CD4-positive, CD25-positive, alpha-beta regulatory T cell (primary cell): ENCODE data around the gene SETD7. TPM values are rescaled to one million over a fixed set of nuclear protein-coding genes. Genes with fewer than 3 reads are reported as not detected.

Experiments used
- ATAC-seq, 2 donors: fragments of 150-1000 bp; cut with Tn5 transposase; one replicate each; pipeline ENCODE4 v1.10.0; 2021; ENCODE audit warnings: low read depth in 2 of 2, moderate number of reproducible peaks in 2 of 2, moderate library complexity in 1 of 2
- DNase-seq, 3 donors: peaks; one replicate each; pipeline versions ENCODE4 v3.0.0 to v3.0.0-alpha.2; 2012 to 2022; ENCODE audit warnings: mixed read lengths in 1 of 3
- H3K27ac ChIP-seq: one replicate; pipeline ENCODE4 v1.7.0; 2013; ENCODE audit warnings: mild to moderate bottlenecking, low read length; ENCODE audit not compliant: insufficient read depth, poor library complexity, severe bottlenecking
- H3K27me3 ChIP-seq: one replicate; pipeline ENCODE4 v1.7.0; 2013; ENCODE audit warnings: low read length; ENCODE audit not compliant: control insufficient read depth, insufficient read depth
- H3K36me3 ChIP-seq: one replicate; pipeline ENCODE4 v1.7.0; 2013; ENCODE audit warnings: mild to moderate bottlenecking, low read length, moderate library complexity; ENCODE audit not compliant: control insufficient read depth, insufficient read depth
- H3K4me1 ChIP-seq: 2 replicates; pipeline ENCODE4 v1.7.0; 2013; ENCODE audit warnings: mild to moderate bottlenecking, low read length; ENCODE audit not compliant: insufficient read depth, control insufficient read depth, poor library complexity, severe bottlenecking
- H3K4me3 ChIP-seq: one replicate; pipeline ENCODE4 v1.7.0; 2013; ENCODE audit warnings: low read depth, mild to moderate bottlenecking, low read length, moderate library complexity
- H3K9me3 ChIP-seq, 2 experiments: 1 replicate in 1 of 2; 2 replicates in 1 of 2; pipeline ENCODE4 v1.7.0; 2013; ENCODE audit warnings: low read length in 2 of 2, mild to moderate bottlenecking in 1 of 2, moderate library complexity in 1 of 2; ENCODE audit not compliant: control insufficient read depth in 2 of 2
- H3K27ac Mint-ChIP-seq, 3 donors: one replicate each; pipeline ENCODE4 v1.8.0; 2020 to 2022; ENCODE audit warnings: mild to moderate bottlenecking in 3 of 3, mixed read lengths in 3 of 3, moderate library complexity in 2 of 3
- H3K27me3 Mint-ChIP-seq: one replicate; pipeline ENCODE4 v1.8.0; 2022; ENCODE audit warnings: mild to moderate bottlenecking, mixed read lengths
- H3K36me3 Mint-ChIP-seq: one replicate; pipeline ENCODE4 v1.8.0; 2020; ENCODE audit warnings: mixed read lengths
- H3K4me1 Mint-ChIP-seq, 4 donors: one replicate each; pipeline ENCODE4 v1.8.0; 2020 to 2022; ENCODE audit warnings: mixed read lengths in 4 of 4, mild to moderate bottlenecking in 1 of 4
- H3K4me3 Mint-ChIP-seq, 4 donors: one replicate each; pipeline ENCODE4 v1.8.0; 2020 to 2022; ENCODE audit warnings: mild to moderate bottlenecking in 4 of 4, mixed read lengths in 4 of 4, moderate library complexity in 3 of 4
- H3K9me3 Mint-ChIP-seq, 7 donors: one replicate each; pipeline ENCODE4 v1.8.0; 2020 to 2022; ENCODE audit warnings: mixed read lengths in 7 of 7, mild to moderate bottlenecking in 3 of 7, moderate library complexity in 2 of 7
- polyA plus RNA-seq, 4 donors: library from polyadenylated mRNA; unstranded; fragments of 300-500 nt; fragmentation: Illumina TruSeq; gene quantifications; one replicate each; pipeline ENCODE4 v1.2.3, GENCODE V29; 2021
- total RNA-seq: library from RNA; stranded (reverse); gene quantifications from one replicate; pipeline ENCODE4 v1.2.3, GENCODE V29; 2022

The SETD7 gene
- total and polyA plus RNA-seq, 5 donors from 2014 or later: 8.9 to 50.8 (median 10.7) TPM

GRCh38 chr4:139584784-139585183 lies 28.8 kb upstream of the SETD7 start:
- Mint-ChIP-seq H3K36me3 (no peaks in the 10 kb centered on the region), H3K9me3 (peaks cover 0 to 5% (median 0%) of the 10 kb centered on the region in 7 donors), H3K27me3 (peaks cover 15% of the 10 kb centered on the region), H3K4me1 (peaks cover 0 to 2% (median 0%) of the 10 kb centered on the region in 4 donors), H3K4me3 (no peak overlapping the region), H3K27ac (no peak overlapping the region)
- Histone ChIP-seq H3K27ac (no peak overlapping the region), H3K4me1 (no peaks in the 10 kb centered on the region), H3K27me3 (no peaks in the 10 kb centered on the region), H3K9me3 (no peaks in the 10 kb centered on the region), H3K36me3 (no peaks in the 10 kb centered on the region), H3K4me3 (no peak overlapping the region)
- no peak for ATAC-seq
- no peak for DNase-seq

GRCh38 chr4:139584013-139584412 lies 28.0 kb upstream of the SETD7 start:
- peaks cover 0 to 2% (median 0%) of the 10 kb centered on the region in 4 donors for H3K4me1 Mint-ChIP-seq

GRCh38 chr4:139582044-139582443 lies 26.0 kb upstream of the SETD7 start:
- Histone ChIP-seq H3K27me3 (no peaks in the 10 kb centered on the region), H3K4me3 (no peak overlapping the region), H3K27ac (no peak overlapping the region), H3K36me3 (no peaks in the 10 kb centered on the region), H3K9me3 (no peaks in the 10 kb centered on the region), H3K4me1 (no peaks in the 10 kb centered on the region)
- H3K9me3 Mint-ChIP-seq: peaks cover 0 to 5% (median 0%) of the 10 kb centered on the region in 7 donors
- no peak for DNase-seq
- no peaks in the 10 kb centered on the region for H3K4me1 Mint-ChIP-seq
- H3K27ac Mint-ChIP-seq: no peak overlapping the region
- no peak overlapping the region for H3K4me3 Mint-ChIP-seq
- no peak for ATAC-seq
- H3K36me3 Mint-ChIP-seq: no peaks in the 10 kb centered on the region
- H3K27me3 Mint-ChIP-seq: peaks cover 22% of the 10 kb centered on the region

More at GRCh38 chr4:139584013-139584412, 28.0 kb upstream of the SETD7 start:
- Histone ChIP-seq H3K27me3 (no peaks in the 10 kb centered on the region), H3K27ac (no peak overlapping the region), H3K4me3 (no peak overlapping the region), H3K36me3 (no peaks in the 10 kb centered on the region), H3K4me1 (no peaks in the 10 kb centered on the region), H3K9me3 (no peaks in the 10 kb centered on the region)
- Mint-ChIP-seq H3K27ac (no peak overlapping the region), H3K27me3 (peaks cover 17% of the 10 kb centered on the region), H3K9me3 (peaks cover 0 to 5% (median 0%) of the 10 kb centered on the region in 7 donors), H3K4me3 (no peak overlapping the region), H3K36me3 (no peaks in the 10 kb centered on the region)
- no peak for DNase-seq
- no peak for ATAC-seq

- Mint-ChIP-seq H3K27me3 (peaks cover 20% of the 10 kb centered on the region), H3K4me1 (no peaks in the 10 kb centered on the region), H3K36me3 (no peaks in the 10 kb centered on the region), H3K27ac (no peak overlapping the region), H3K9me3 (peaks cover 0 to 5% (median 0%) of the 10 kb centered on the region in 7 donors), H3K4me3 (no peak overlapping the region)
- ATAC-seq (no peak), DNase-seq (no peak)
- H3K9me3 ChIP-seq: no peaks in the 10 kb centered on the region
- no peaks in the 10 kb centered on the region for H3K4me1 ChIP-seq
- no peak overlapping the region for H3K4me3 ChIP-seq
- no peak overlapping the region for H3K27ac ChIP-seq
- no peaks in the 10 kb centered on the region for H3K27me3 ChIP-seq
- no peaks in the 10 kb centered on the region for H3K36me3 ChIP-seq
Observed at GRCh38 chr4:139581096-139581495, 25.1 kb upstream of the SETD7 start.

- Histone ChIP-seq H3K9me3 (no peaks in the 10 kb centered on the region), H3K4me3 (no peak overlapping the region), H3K36me3 (no peaks in the 10 kb centered on the region), H3K4me1 (no peaks in the 10 kb centered on the region), H3K27me3 (peaks cover 2% of the 10 kb centered on the region), H3K27ac (no peak overlapping the region)
- Mint-ChIP-seq H3K9me3 (peaks cover 0 to 3% (median 0%) of the 10 kb centered on the region in 7 donors), H3K36me3 (no peaks in the 10 kb centered on the region), H3K4me3 (no peak overlapping the region), H3K27me3 (peaks cover 20% of the 10 kb centered on the region), H3K4me1 (peaks cover 0 to 2% (median under 1%) of the 10 kb centered on the region in 4 donors), H3K27ac (no peak overlapping the region)
- no peak for ATAC-seq
- DNase-seq: no peak
Observed at GRCh38 chr4:139576219-139576618, 20.2 kb upstream of the SETD7 start.

- Histone ChIP-seq H3K36me3 (no peaks in the 10 kb centered on the region), H3K27ac (no peak overlapping the region), H3K9me3 (no peaks in the 10 kb centered on the region), H3K4me3 (no peak overlapping the region), H3K4me1 (no peaks in the 10 kb centered on the region), H3K27me3 (peaks cover 2% of the 10 kb centered on the region)
- DNase-seq (no peak), ATAC-seq (no peak)
- Mint-ChIP-seq H3K4me1 (peaks cover 0 to 2% (median under 1%) of the 10 kb centered on the region in 4 donors), H3K27me3 (peaks cover 20% of the 10 kb centered on the region), H3K9me3 (peaks cover 0 to 1% (median 0%) of the 10 kb centered on the region in 7 donors), H3K27ac (no peak overlapping the region), H3K36me3 (no peaks in the 10 kb centered on the region), H3K4me3 (no peak overlapping the region)
Observed at GRCh38 chr4:139575072-139575471, 19.1 kb upstream of the SETD7 start.

- H3K9me3 ChIP-seq: no peaks in the 10 kb centered on the region
- H3K4me3 ChIP-seq: no peak overlapping the region
- no peaks in the 10 kb centered on the region for H3K36me3 ChIP-seq
- no peaks in the 10 kb centered on the region for H3K4me1 ChIP-seq
- Mint-ChIP-seq H3K9me3 (peaks cover 0 to 1% (median 0%) of the 10 kb centered on the region in 7 donors), H3K36me3 (no peaks in the 10 kb centered on the region), H3K27me3 (peaks cover 20% of the 10 kb centered on the region), H3K27ac (no peak overlapping the region), H3K4me3 (no peak overlapping the region), H3K4me1 (peaks cover 0 to 2% (median under 1%) of the 10 kb centered on the region in 4 donors)
- no peak overlapping the region for H3K27ac ChIP-seq
- ATAC-seq (no peak), DNase-seq (no peak)
- peaks cover 2% of the 10 kb centered on the region for H3K27me3 ChIP-seq
Observed at GRCh38 chr4:139574641-139575040, 18.6 kb upstream of the SETD7 start.

- Histone ChIP-seq H3K4me1 (no peaks in the 10 kb centered on the region), H3K27ac (no peak overlapping the region), H3K4me3 (no peak overlapping the region), H3K36me3 (no peaks in the 10 kb centered on the region), H3K27me3 (no peaks in the 10 kb centered on the region), H3K9me3 (no peaks in the 10 kb centered on the region)
- Mint-ChIP-seq H3K36me3 (no peaks in the 10 kb centered on the region), H3K27me3 (no peaks in the 10 kb centered on the region), H3K9me3 (peaks cover 0 to 1% (median 0%) of the 10 kb centered on the region in 7 donors), H3K4me3 (no peak overlapping the region), H3K4me1 (peaks cover 0 to 2% (median under 1%) of the 10 kb centered on the region in 4 donors), H3K27ac (no peak overlapping the region)
- DNase-seq: no peak
- ATAC-seq: no peak
Observed at GRCh38 chr4:139568206-139568955, 12.4 kb upstream of the SETD7 start.
